NAMALWA (cell line): ENCODE data around the gene KRTAP20-4.

ENCODE experiments used
- DNase-seq: peaks from one replicate; pipeline ENCODE4 v3.0.0-alpha.2; 2015; ENCODE audit warnings: low spot score

The KRTAP20-4 gene

GRCh38 chr21:30652891-30653290 is 32.5 kb downstream of the KRTAP20-4 start:
- no peak for DNase-seq

- no peak for DNase-seq
Measured at GRCh38 chr21:30668776-30669175, 48.3 kb downstream of the KRTAP20-4 start.
